HepG2 (cell line): ENCODE data around the gene LSMEM2. TPM values are rescaled to one million over a fixed set of nuclear protein-coding genes. Genes with fewer than 3 reads are reported as not detected.

Source experiments
- ATRX ChIP-seq: sonication (generic); formaldehyde crosslinking; IDR thresholded peaks from 2 replicates; pipeline ENCODE4 v1.4.0; 2020; ENCODE audit warnings: missing genetic modification reagents, borderline replicate concordance
- IRF1 ChIP-seq: sonication (generic); formaldehyde crosslinking; IDR thresholded peaks from 2 replicates; pipeline ENCODE4 v1.4.0; 2020; ENCODE audit warnings: low read depth, mild to moderate bottlenecking, missing genetic modification reagents
- NFKBIZ ChIP-seq: IDR thresholded peaks from 2 replicates; pipeline ENCODE4 v1.6.1; 2018; ENCODE audit warnings: missing genetic modification reagents, missing compliant biosample characterization
- NR2F6 ChIP-seq, 2 experiments: IDR thresholded peaks; 2 replicates each; pipeline ENCODE4 v1.6.1; 2016; ENCODE audit warnings: antibody characterized with exemption in 1 of 2, mild to moderate bottlenecking in 1 of 2
- STAG1 ChIP-seq: sonication (generic); formaldehyde crosslinking; IDR thresholded peaks from 2 replicates; pipeline ENCODE4 v1.4.0; 2020; ENCODE audit warnings: missing genetic modification reagents
- ZBTB21 ChIP-seq: sonication (generic); formaldehyde crosslinking; IDR thresholded peaks from 2 replicates; pipeline ENCODE4 v1.4.0; 2020; ENCODE audit warnings: missing genetic modification reagents
- ZBTB4 ChIP-seq: sonication (generic); formaldehyde crosslinking; IDR thresholded peaks from 2 replicates; pipeline ENCODE4 v1.4.0; 2020; ENCODE audit warnings: missing genetic modification reagents, mild to moderate bottlenecking, borderline replicate concordance
- ZBTB44 ChIP-seq: sonication (generic); formaldehyde crosslinking; IDR thresholded peaks from 2 replicates; pipeline ENCODE4 v1.4.0; 2020; ENCODE audit warnings: missing genetic modification reagents
- ZNF256 ChIP-seq: sonication (generic); formaldehyde crosslinking; conservative IDR thresholded peaks from 2 replicates; pipeline ENCODE4 v1.4.0; 2020; ENCODE audit warnings: missing genetic modification reagents
- ZNF414 ChIP-seq: sonication (generic); formaldehyde crosslinking; IDR thresholded peaks from 2 replicates; pipeline ENCODE4 v1.5.0; 2020; ENCODE audit warnings: missing genetic modification reagents
- ZNF670 ChIP-seq: sonication (generic); formaldehyde crosslinking; IDR thresholded peaks from 2 replicates; pipeline ENCODE4 v1.8.0; 2022; ENCODE audit warnings: mild to moderate bottlenecking, missing genetic modification reagents, borderline replicate concordance
- ZNF724P ChIP-seq: sonication (generic); formaldehyde crosslinking; IDR thresholded peaks from 2 replicates; pipeline ENCODE4 v1.8.0; 2022; ENCODE audit warnings: missing genetic modification reagents, borderline replicate concordance
- ZNF75D ChIP-seq: sonication (generic); formaldehyde crosslinking; IDR thresholded peaks from 2 replicates; pipeline ENCODE4 v1.8.1; 2023; ENCODE audit warnings: missing genetic modification reagents, mild to moderate bottlenecking, borderline replicate concordance
- ZNF770 ChIP-seq: sonication (generic); formaldehyde crosslinking; IDR thresholded peaks from 2 replicates; pipeline ENCODE4 v1.5.0; 2020; ENCODE audit warnings: mild to moderate bottlenecking, missing genetic modification reagents
- polyA plus RNA-seq, 8 experiments: library from polyadenylated mRNA; depleted of rRNA in 3 of 8; stranded (reverse) in 7 of 8; unstranded in 1 of 8; fragments of >200 nt; fragmentation: Illumina TruSeq in 4 of 8; extraction: Trizol in 4 of 8; gene quantifications; 2 replicates each; pipeline versions ENCODE4 v1.2.1 to v1.2.3, GENCODE V29; 2011 to 2016; ENCODE audit warnings: low read depth in 4 of 8, missing spikeins in 1 of 8, mixed read lengths in 1 of 8; ENCODE audit not compliant: insufficient read depth in 1 of 8
- total RNA-seq, 5 experiments: library from RNA; depleted of rRNA; stranded (reverse); fragments of >200 nt; fragmentation: Illumina TruSeq; extraction: Trizol; gene quantifications; 2 replicates each; pipeline ENCODE4 v1.2.3, GENCODE V29; 2016; ENCODE audit warnings: low read depth in 1 of 5
- TF ChIP-seq, protein P1 (sequence below): IDR thresholded peaks from 2 replicates; pipeline ENCODE4 v1.6.1; 2016; ENCODE audit warnings: mild to moderate bottlenecking
- TF ChIP-seq, protein P2 (sequence below): sonication (generic); formaldehyde crosslinking; IDR thresholded peaks from 2 replicates; pipeline ENCODE4 v1.5.0; 2020; ENCODE audit warnings: mild to moderate bottlenecking, missing genetic modification reagents, borderline replicate concordance

The LSMEM2 gene
- total and polyA plus RNA-seq, 2 of the 13 experiments (the other 11 are each of a cell fraction or from before 2014, with no cell fraction given) = 0.07 to 0.41 TPM

- TF ChIP-seq, protein P1, sequence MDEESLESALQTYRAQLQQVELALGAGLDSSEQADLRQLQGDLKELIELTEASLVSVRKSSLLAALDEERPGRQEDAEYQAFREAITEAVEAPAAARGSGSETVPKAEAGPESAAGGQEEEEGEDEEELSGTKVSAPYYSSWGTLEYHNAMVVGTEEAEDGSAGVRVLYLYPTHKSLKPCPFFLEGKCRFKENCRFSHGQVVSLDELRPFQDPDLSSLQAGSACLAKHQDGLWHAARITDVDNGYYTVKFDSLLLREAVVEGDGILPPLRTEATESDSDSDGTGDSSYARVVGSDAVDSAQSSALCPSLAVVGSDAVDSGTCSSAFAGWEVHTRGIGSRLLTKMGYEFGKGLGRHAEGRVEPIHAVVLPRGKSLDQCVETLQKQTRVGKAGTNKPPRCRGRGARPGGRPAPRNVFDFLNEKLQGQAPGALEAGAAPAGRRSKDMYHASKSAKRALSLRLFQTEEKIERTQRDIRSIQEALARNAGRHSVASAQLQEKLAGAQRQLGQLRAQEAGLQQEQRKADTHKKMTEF (CRISPR knock-in tag) = no peak
- TF ChIP-seq ZBTB21 (CRISPR knock-in tag) (no peak), ZBTB44 (CRISPR knock-in tag) (no peak), ZNF670 (CRISPR knock-in tag) (no peak), NFKBIZ (CRISPR knock-in tag) (0 out of 2 replicates have a peak, but pooled peaks have one; percentile 0), ZBTB4 (CRISPR knock-in tag) (0 out of 2 replicates have a peak, but pooled peaks have one; percentile 15), STAG1 (CRISPR knock-in tag) (no peak), ZNF770 (CRISPR knock-in tag) (no peak), ZNF414 (CRISPR knock-in tag) (no peak), ZNF75D (CRISPR knock-in tag) (no peak), ZNF256 (CRISPR knock-in tag) (no peak), IRF1 (CRISPR knock-in tag) (no peak; the same call in 1 of the 2 replicates), ZNF724P (CRISPR knock-in tag) (no peak), ATRX (CRISPR knock-in tag) (no peak), NR2F6 (IDR thresholded peaks at IDR 0.05) (no peak; the same call in 1 of the 2 replicates), NR2F6 (CRISPR knock-in tag; IDR thresholded peaks at IDR 0.05) (no peak)
- TF ChIP-seq, protein P2, sequence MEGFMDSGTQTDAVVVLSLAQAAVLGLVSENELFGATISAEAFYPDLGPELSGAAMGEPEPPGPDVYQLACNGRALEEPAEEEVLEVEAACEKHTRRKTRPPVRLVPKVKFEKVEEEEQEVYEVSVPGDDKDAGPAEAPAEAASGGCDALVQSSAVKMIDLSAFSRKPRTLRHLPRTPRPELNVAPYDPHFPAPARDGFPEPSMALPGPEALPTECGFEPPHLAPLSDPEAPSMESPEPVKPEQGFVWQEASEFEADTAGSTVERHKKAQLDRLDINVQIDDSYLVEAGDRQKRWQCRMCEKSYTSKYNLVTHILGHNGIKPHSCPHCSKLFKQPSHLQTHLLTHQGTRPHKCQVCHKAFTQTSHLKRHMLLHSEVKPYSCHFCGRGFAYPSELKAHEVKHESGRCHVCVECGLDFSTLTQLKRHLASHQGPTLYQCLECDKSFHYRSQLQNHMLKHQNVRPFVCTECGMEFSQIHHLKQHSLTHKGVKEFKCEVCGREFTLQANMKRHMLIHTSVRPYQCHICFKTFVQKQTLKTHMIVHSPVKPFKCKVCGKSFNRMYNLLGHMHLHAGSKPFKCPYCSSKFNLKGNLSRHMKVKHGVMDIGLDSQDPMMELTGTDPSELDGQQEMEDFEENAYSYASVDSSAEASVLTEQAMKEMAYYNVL (CRISPR knock-in tag) = no peak
Measured at GRCh38 chr3:50259432-50260026, 19.4 kb upstream of the LSMEM2 start (continued).
